Measurements from ENCODE around the gene CMC1.

Gene CMC1

GRCh38 chr3:28218917-28219198 is 22.6 kb upstream of the CMC1 start:
- peaks cover 8% of the 10 kb centered on the region for H3K9me3 ChIP-seq (ENCODE audit: insufficient read depth, low read depth, low read length)
- no peak for TF ChIP-seq CTCF (conservative IDR thresholded peaks at IDR 0.05; ENCODE audit: low read length)
- no peak for TF ChIP-seq EZH2phosphoT487 (IDR thresholded peaks at IDR 0.05; ENCODE audit: borderline replicate concordance)

GRCh38 chr3:28224430-28224829 is 17.0 kb upstream of the CMC1 start:
- H4K20me1 ChIP-seq (ENCODE audit: insufficient read depth, low read length, poor library complexity, severe bottlenecking): no peaks in the 10 kb centered on the region

More at GRCh38 chr3:28218917-28219198, 22.6 kb upstream of the CMC1 start:
- no peak overlapping the region for H3K4me2 ChIP-seq (ENCODE audit: low read depth, low read length, poor library complexity, severe bottlenecking)
- H3K36me3 ChIP-seq (ENCODE audit: insufficient read depth, low read length): no peaks in the 10 kb centered on the region
- peaks cover 9% of the 10 kb centered on the region; the same call in 1 of the 2 replicates for H3F3A ChIP-seq (ENCODE audit: low read depth)
- H3K9ac ChIP-seq (ENCODE audit: low read depth, low read length, poor library complexity, severe bottlenecking): no peak overlapping the region
- H3K4me3 ChIP-seq (ENCODE audit: low read length, poor library complexity, severe bottlenecking): no peak overlapping the region
- H3K9me2 ChIP-seq (replicated peaks; ENCODE audit: low read depth, low read length): no peaks in the 10 kb centered on the region
- no peaks in the 10 kb centered on the region for H4K20me1 ChIP-seq (ENCODE audit: insufficient read depth, low read length, poor library complexity, severe bottlenecking)
- peaks cover 27% of the 10 kb centered on the region for H3K4me1 ChIP-seq (ENCODE audit: insufficient read depth, low read length, poor library complexity, severe bottlenecking)
- H2AFZ ChIP-seq (ENCODE audit: low read length): no peak overlapping the region
- no peaks in the 10 kb centered on the region for H3K27me3 ChIP-seq (ENCODE audit: insufficient read depth, low read length, poor library complexity, severe bottlenecking)
- no peaks in the 10 kb centered on the region for H3K79me2 ChIP-seq (ENCODE audit: insufficient read depth, low read length)

GRCh38 chr3:28226020-28226419 is 15.4 kb upstream of the CMC1 start:
- Histone ChIP-seq H3K79me2 (ENCODE audit: insufficient read depth, low read length) (no peaks in the 10 kb centered on the region), H3K4me3 (ENCODE audit: low read length, poor library complexity, severe bottlenecking) (no peak overlapping the region), H3K4me2 (ENCODE audit: low read depth, low read length, poor library complexity, severe bottlenecking) (no peak overlapping the region), H3K9me3 (ENCODE audit: insufficient read depth, low read depth, low read length) (no peaks in the 10 kb centered on the region), H3K36me3 (ENCODE audit: insufficient read depth, low read length) (no peaks in the 10 kb centered on the region), H3F3A (ENCODE audit: low read depth) (no peaks in the 10 kb centered on the region), H3K9me2 (replicated peaks; ENCODE audit: low read depth, low read length) (no peaks in the 10 kb centered on the region), H4K20me1 (ENCODE audit: insufficient read depth, low read length, poor library complexity, severe bottlenecking) (no peaks in the 10 kb centered on the region), H2AFZ (ENCODE audit: low read length) (no peak overlapping the region), H3K4me1 (ENCODE audit: insufficient read depth, low read length, poor library complexity, severe bottlenecking) (peaks cover 12% of the 10 kb centered on the region), H3K27me3 (ENCODE audit: insufficient read depth, low read length, poor library complexity, severe bottlenecking) (no peaks in the 10 kb centered on the region), H3K9ac (ENCODE audit: low read depth, low read length, poor library complexity, severe bottlenecking) (no peak overlapping the region)
- no peak for TF ChIP-seq CTCF (conservative IDR thresholded peaks at IDR 0.05; ENCODE audit: low read length)
- no peak for TF ChIP-seq EZH2phosphoT487 (IDR thresholded peaks at IDR 0.05; ENCODE audit: borderline replicate concordance)

More at GRCh38 chr3:28224430-28224829, 17.0 kb upstream of the CMC1 start:
- Histone ChIP-seq H3K27me3 (ENCODE audit: insufficient read depth, low read length, poor library complexity, severe bottlenecking) (no peaks in the 10 kb centered on the region), H3K4me3 (ENCODE audit: low read length, poor library complexity, severe bottlenecking) (no peak overlapping the region), H3K9ac (ENCODE audit: low read depth, low read length, poor library complexity, severe bottlenecking) (no peak overlapping the region), H2AFZ (ENCODE audit: low read length) (no peak overlapping the region), H3K9me2 (replicated peaks; ENCODE audit: low read depth, low read length) (no peaks in the 10 kb centered on the region), H3K79me2 (ENCODE audit: insufficient read depth, low read length) (no peaks in the 10 kb centered on the region), H3F3A (ENCODE audit: low read depth) (no peaks in the 10 kb centered on the region), H3K4me1 (ENCODE audit: insufficient read depth, low read length, poor library complexity, severe bottlenecking) (peaks cover 12% of the 10 kb centered on the region), H3K36me3 (ENCODE audit: insufficient read depth, low read length) (no peaks in the 10 kb centered on the region), H3K4me2 (ENCODE audit: low read depth, low read length, poor library complexity, severe bottlenecking) (no peak overlapping the region), H3K9me3 (ENCODE audit: insufficient read depth, low read depth, low read length) (no peaks in the 10 kb centered on the region)
- no peak for TF ChIP-seq CTCF (conservative IDR thresholded peaks at IDR 0.05; ENCODE audit: low read length)
- no peak for TF ChIP-seq EZH2phosphoT487 (IDR thresholded peaks at IDR 0.05; ENCODE audit: borderline replicate concordance)

Data from Loucy (cell line).